Esophagus squamous epithelium (tissue), 4 donors: Measurements from ENCODE around the gene GRAPL.

Experiments
- POLR2A ChIP-seq, 4 donors: fragments of 450-650 bp; IDR thresholded peaks; one replicate each; pipeline ENCODE4 v1.6.1; 2017; ENCODE audit warnings: antibody characterized with exemption in 4 of 4, mild to moderate bottlenecking in 4 of 4, moderate library complexity in 3 of 4
- TF ChIP-seq, protein P1 (sequence below), 6 experiments: fragments of 450-650 bp in 4 of 6; fragments of 200-600 bp in 2 of 6; sonication (generic) in 2 of 6; IDR thresholded peaks; one replicate each; pipeline ENCODE4 v1.5.1; 2016 to 2019; ENCODE audit warnings: antibody characterized with exemption in 6 of 6, mild to moderate bottlenecking in 4 of 6, moderate library complexity in 4 of 6

- TF ChIP-seq, protein P1, sequence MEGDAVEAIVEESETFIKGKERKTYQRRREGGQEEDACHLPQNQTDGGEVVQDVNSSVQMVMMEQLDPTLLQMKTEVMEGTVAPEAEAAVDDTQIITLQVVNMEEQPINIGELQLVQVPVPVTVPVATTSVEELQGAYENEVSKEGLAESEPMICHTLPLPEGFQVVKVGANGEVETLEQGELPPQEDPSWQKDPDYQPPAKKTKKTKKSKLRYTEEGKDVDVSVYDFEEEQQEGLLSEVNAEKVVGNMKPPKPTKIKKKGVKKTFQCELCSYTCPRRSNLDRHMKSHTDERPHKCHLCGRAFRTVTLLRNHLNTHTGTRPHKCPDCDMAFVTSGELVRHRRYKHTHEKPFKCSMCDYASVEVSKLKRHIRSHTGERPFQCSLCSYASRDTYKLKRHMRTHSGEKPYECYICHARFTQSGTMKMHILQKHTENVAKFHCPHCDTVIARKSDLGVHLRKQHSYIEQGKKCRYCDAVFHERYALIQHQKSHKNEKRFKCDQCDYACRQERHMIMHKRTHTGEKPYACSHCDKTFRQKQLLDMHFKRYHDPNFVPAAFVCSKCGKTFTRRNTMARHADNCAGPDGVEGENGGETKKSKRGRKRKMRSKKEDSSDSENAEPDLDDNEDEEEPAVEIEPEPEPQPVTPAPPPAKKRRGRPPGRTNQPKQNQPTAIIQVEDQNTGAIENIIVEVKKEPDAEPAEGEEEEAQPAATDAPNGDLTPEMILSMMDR (IDR thresholded peaks at IDR 0.05): peak in 5 of 6 experiments; percentile 22 to 73 (median 40)
- TF ChIP-seq POLR2A (IDR thresholded peaks at IDR 0.05): peak in 2 of 4 donors; percentile 80 to 99
These were observed 16.2 kb upstream of the GRAPL start for GRCh38 chr17:19111111-19111711.
